Panc1 (cell line): ENCODE results near the gene FBXL19.

Experiments
- CTCF ChIP-seq: fragments of 450-650 bp; IDR thresholded peaks from 2 replicates; pipeline ENCODE4 v1.5.1; 2017; ENCODE audit warnings: mild to moderate bottlenecking
- POLR2AphosphoS5 ChIP-seq: IDR thresholded peaks from 2 replicates; pipeline ENCODE4 v1.6.1; 2012; ENCODE audit warnings: mild to moderate bottlenecking, low read depth, low read length, moderate library complexity
- TCF7L2 ChIP-seq: IDR thresholded peaks from 2 replicates; pipeline ENCODE4 v1.6.1; 2011; ENCODE audit warnings: mild to moderate bottlenecking, low read depth, low read length, inconsistent platforms

GRCh38 chr16:30992276-30992780 is 69.0 kb downstream of the FBXL19 start:
- TF ChIP-seq CTCF (no peak), POLR2AphosphoS5 (no peak), TCF7L2 (no peak)
